ENCODE data around the gene AMZ1.

The AMZ1 gene

DNA sequence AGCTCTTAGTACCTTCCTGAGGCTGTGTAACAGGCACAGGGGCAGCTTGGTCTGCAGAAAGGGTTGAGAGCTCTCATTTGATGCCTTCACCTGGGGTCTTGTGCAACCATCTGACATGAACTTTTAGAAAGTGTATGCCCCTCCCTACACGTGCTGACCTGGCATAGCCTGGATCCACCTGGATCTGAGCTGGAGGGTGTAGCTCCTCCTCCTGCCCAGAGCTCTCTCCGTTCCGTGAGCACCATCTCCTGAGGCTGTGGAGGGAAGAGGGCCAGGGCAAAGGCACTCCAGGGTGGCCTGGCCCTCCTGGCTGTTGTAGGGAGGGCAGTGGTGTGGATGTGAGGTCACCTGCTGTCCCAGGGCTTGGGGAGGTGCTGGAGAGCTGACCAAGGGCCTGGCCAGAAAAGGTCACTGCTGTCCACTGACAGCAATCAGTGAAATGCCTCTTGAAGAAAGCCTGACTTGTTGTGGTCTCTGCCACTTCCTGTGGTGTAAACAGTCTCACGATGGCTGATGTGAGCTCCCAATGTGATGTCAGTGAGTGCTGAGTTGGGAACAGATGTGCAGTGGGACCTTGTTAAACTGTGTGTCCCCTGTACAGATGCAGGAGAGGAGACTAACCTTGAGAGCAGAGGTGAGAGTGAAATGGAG, 23.0 kb downstream of the AMZ1 start:
- peak overlapping the region; percentile 25 for H3K27ac Mint-ChIP-seq
- peaks cover 58% of the 10 kb centered on the region for H3K4me1 Mint-ChIP-seq (ENCODE audit: low read depth)
- intact Hi-C loops (cut with micrococcal nuclease): no loop called here
- no peak overlapping the region for H3K4me3 Mint-ChIP-seq
- peaks cover 31% of the 10 kb centered on the region for H3K36me3 Mint-ChIP-seq (ENCODE audit: low read depth)
- H3K9me3 Mint-ChIP-seq: no peaks in the 10 kb centered on the region
- H3K27me3 Mint-ChIP-seq: peaks cover 41% of the 10 kb centered on the region

DNA sequence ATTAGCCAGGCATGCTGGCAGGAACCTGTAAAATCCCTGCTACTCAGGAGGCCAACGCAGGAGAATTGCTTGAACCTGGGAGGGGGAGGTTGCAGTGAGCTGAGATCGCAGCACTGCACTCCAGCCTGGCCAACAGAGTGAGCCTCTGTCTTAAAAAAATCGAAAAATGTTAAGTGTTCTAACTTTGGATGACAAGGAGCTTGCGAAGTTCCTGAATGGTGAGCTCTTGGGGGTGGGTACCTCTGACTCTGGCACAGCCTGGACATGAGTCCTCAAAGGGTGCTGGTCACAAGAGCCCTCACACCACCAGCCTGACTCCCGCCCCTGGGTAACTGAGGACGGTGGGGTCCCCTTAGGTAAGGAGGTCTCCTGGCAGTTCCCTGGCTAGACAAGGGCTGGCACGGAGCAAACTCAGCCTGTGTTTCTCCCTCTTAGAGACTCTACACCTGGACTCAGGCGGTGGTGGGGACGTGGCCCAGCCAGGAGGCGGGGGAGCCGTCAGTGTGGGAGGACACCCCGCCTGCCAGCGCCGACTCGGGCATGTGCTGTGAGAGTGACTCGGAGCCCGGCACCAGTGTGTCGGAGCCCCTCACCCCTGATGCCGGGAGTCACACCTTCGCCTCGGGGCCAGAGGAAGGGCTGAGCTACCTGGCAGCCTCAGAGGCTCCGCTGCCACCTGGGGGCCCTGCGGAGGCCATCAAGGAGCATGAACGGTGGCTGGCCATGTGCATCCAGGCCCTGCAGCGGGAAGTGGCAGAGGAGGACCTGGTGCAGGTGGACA, 24.1 kb downstream of the AMZ1 start:
- H3K4me1 Mint-ChIP-seq (ENCODE audit: low read depth): peaks cover 69% of the 10 kb centered on the region
- peaks cover 49% of the 10 kb centered on the region for H3K27me3 Mint-ChIP-seq

DNA sequence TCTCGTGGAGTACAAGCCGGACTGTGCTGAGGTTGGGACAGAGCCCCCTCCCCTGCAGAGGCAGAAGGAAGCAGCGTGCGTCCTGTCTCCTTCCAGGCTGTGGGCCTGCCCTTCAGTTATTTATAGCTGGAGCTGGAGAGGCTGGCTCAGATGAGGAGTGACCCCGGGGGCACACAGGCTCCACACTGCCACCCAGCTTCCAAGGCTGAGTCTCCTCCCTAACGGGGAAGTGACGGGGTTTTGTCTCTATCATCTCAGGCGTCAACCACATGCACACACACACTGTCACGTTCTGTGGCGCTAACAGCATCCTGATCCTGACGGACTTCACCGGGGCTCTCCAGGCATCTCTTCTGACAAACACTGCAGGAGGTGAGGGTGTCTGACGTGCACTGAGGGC, 25.4 kb downstream of the AMZ1 start:
- Mint-ChIP-seq H3K9me3 (no peaks in the 10 kb centered on the region), H3K36me3 (ENCODE audit: low read depth) (peaks cover 46% of the 10 kb centered on the region), H3K27me3 (peaks cover 57% of the 10 kb centered on the region), H3K27ac (peak overlapping the region; percentile 63), H3K4me3 (no peak overlapping the region), H3K4me1 (ENCODE audit: low read depth) (peaks cover 82% of the 10 kb centered on the region)
- intact Hi-C loops (cut with micrococcal nuclease): no loop called here

More for the DNA sequence above, 24.1 kb downstream of the AMZ1 start:
- Mint-ChIP-seq H3K4me3 (no peak overlapping the region), H3K9me3 (no peaks in the 10 kb centered on the region), H3K36me3 (ENCODE audit: low read depth) (peaks cover 40% of the 10 kb centered on the region), H3K27ac (no peak overlapping the region)
- intact Hi-C loops (cut with micrococcal nuclease): no loop called here

DNA sequence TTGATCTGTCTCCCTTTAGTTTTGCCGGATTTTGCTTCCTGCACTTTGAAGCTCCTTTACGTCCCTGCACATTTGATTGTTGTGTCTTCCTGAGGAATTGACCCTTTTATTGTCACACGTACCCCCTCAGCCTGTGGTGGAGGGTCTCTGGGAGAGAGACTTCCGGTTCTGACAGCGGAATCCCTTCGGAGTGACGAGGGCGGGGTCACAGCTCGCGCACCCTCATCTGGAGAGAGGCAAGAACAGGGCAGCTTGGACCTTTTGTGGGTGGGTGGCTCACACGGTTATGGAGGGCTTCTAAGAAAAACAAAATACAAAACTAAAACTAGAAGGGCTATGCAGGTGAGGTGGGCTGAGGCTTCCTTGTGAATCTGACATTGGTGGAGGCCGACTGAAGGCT, 26.0 kb downstream of the AMZ1 start:
- intact Hi-C loops (cut with micrococcal nuclease): no loop called here
- H3K4me3 Mint-ChIP-seq: no peak overlapping the region
- peak overlapping the region; percentile 63 for H3K27ac Mint-ChIP-seq
- H3K36me3 Mint-ChIP-seq (ENCODE audit: low read depth): peaks cover 51% of the 10 kb centered on the region
- peaks cover 88% of the 10 kb centered on the region for H3K4me1 Mint-ChIP-seq (ENCODE audit: low read depth)
- no peaks in the 10 kb centered on the region for H3K9me3 Mint-ChIP-seq
- peaks cover 61% of the 10 kb centered on the region for H3K27me3 Mint-ChIP-seq

DNA sequence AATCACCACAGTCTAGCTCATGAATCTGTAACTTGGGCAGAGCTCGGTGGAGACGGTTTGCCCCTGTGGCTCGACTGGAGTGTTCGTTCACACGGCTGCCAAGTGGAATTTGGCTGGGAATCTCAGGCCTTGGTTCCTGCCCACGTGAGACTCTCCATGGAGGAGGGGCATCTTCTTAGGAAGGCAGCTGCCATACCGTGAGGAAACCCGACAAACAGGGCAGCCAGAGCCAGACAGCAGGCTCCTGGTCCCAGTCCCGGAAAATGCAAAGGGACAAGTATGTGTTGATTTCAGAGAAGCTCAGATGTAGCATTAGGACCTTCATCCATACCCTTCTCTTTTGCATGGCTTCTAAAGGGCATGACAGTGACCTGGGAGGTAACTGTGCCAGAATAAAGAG, 26.6 kb downstream of the AMZ1 start:
- Mint-ChIP-seq H3K9me3 (no peaks in the 10 kb centered on the region), H3K4me3 (no peak overlapping the region), H3K4me1 (ENCODE audit: low read depth) (peaks cover 86% of the 10 kb centered on the region), H3K27me3 (peaks cover 63% of the 10 kb centered on the region), H3K27ac (no peak overlapping the region), H3K36me3 (ENCODE audit: low read depth) (peaks cover 56% of the 10 kb centered on the region)
- intact Hi-C loops (cut with micrococcal nuclease): no loop called here

DNA sequence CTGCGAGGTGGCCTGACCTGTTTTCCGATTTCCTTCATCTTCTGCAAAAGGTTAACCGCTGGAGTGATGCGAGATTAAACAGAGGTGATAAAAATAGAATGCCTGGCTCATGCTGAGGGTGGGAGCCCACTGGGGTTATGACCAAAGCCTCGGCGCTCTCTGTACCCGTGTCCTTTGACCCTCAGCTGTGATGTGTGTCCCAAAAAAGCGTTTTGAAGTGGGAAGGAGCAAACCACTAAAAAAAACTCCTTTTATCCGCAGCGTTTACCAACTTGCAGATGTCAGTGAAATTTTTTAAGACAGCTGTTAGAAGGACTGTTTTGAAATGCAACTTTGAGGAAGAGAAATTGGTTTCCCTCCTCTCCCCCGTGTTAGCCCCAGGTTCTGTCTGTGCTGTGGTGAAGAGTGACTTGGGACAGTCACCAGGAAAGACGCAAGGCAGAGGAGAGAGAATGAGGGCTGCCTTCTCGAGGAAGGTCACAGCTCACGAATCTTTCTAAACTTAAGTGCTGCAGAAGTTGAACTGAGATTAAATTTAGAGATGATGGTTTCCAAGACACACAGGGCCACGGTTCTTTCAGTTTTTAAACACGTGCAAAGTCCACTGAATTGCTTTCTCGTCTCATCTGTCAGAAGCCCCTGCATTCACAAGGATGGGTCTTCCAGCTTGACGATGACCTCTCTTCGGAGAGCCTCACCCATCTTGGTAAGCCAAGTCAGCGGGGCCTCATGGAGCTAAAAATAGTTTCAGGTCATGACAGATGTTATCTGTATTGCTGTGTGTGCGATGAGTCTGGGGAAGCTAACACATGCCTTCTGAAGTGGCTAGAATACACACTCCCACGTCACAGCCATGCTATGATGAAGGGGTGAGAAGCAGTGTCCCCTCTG, 27.6 kb downstream of the AMZ1 start:
- Mint-ChIP-seq H3K27ac (peak overlapping the region; percentile 64), H3K36me3 (ENCODE audit: low read depth) (peaks cover 64% of the 10 kb centered on the region), H3K27me3 (peaks cover 56% of the 10 kb centered on the region)

DNA sequence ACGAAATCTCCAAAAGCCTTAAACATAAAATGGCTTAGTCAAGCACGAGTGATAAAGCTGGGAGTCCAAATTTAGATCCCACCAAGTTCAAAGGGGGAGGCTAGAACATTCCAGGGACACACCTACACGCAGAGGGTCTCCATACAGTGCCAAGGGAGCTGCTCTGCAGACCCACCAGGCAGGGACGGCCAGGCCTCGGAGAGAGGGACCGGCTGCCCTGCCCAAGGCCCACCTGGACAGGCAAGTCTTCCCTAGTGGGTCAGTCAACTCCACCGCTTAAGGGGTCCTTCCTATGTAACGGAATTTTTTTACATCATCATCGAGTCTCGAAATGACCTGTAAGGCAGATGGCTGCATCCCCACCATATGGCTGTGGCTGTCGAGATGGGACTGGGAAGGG, 28.5 kb downstream of the AMZ1 start:
- Mint-ChIP-seq H3K9me3 (no peaks in the 10 kb centered on the region), H3K27me3 (peaks cover 49% of the 10 kb centered on the region), H3K36me3 (ENCODE audit: low read depth) (peaks cover 64% of the 10 kb centered on the region), H3K27ac (peak overlapping the region; percentile 64), H3K4me3 (peak overlapping the region; percentile 50), H3K4me1 (ENCODE audit: low read depth) (peaks cover 77% of the 10 kb centered on the region)
- intact Hi-C loops (cut with micrococcal nuclease): no loop called here

More for the DNA sequence above, 27.6 kb downstream of the AMZ1 start:
- H3K9me3 Mint-ChIP-seq: no peaks in the 10 kb centered on the region
- intact Hi-C loops (cut with micrococcal nuclease): no loop called here
- peaks cover 77% of the 10 kb centered on the region for H3K4me1 Mint-ChIP-seq (ENCODE audit: low read depth)
- H3K4me3 Mint-ChIP-seq: peak overlapping the region; percentile 11

DNA sequence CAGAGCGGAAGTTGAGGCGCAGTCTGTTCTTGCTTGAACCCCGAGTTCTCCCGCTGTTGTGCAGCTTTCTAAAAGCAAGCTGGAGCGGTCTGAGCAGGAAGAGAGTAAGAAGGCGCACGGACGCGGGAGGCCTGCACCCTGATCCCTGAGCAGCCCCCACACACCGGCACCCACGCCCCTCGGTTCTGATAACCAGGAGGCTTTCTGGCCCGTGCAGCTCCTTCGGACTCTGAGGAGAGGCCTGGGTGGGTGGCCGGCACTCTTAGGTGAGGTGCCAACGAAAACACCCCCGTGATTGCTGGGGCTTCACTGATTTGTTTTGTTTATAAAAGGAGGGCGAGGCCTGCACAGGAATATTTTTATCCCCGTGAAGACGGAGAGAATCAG, 28.9 kb downstream of the AMZ1 start:
- Mint-ChIP-seq H3K4me1 (ENCODE audit: low read depth) (peaks cover 76% of the 10 kb centered on the region), H3K27me3 (peaks cover 48% of the 10 kb centered on the region), H3K27ac (peak overlapping the region; percentile 64), H3K36me3 (ENCODE audit: low read depth) (peaks cover 66% of the 10 kb centered on the region), H3K4me3 (peak overlapping the region; percentile 50), H3K9me3 (no peaks in the 10 kb centered on the region)
- intact Hi-C loops (cut with micrococcal nuclease): no loop called here

DNA sequence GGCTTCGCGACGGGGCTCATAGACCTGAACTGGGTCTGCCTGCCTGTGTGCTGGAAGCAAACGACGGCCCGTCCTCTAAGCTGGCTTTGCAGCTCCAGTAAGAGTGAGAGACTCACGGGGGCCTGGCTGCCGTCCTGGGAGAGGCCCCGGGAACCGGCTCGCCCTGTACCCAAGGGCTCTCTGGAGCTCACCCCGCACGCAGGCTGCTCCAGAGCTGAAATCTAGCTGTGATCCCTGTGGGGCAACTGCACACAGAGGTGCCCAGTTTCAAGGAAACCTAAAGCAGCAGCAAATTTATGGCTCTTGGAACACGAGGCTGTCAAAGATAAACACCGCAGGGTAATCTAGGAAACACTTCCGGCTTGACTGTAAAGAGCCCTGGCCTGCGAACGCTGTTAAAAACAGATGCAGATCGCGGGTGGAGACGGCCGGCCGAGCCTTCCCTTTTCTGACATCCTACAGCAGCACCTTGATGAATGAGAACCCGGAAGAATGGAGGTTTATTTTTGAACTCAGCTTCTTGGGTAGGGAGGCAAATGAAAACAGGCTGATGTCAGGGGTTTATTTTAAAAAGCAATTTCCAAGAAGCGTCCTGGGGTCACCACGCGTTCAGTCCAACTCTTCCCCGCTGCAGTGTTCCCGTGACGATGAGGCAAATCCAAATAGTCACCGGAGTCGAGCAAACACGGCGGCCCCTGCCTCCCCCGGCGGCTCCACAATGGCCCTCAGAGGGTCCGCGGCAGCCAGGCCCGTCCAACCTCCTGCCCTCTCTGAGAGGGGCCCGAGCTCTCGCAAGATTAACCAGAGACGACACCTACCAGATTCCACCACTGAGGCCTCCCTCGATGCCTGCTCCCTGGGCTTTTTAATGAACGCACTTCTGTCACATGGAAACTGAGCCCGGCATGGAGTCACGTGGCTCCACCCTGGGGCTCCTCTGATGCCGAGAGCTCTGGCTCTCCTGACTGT, 29.6 kb downstream of the AMZ1 start:
- Mint-ChIP-seq H3K27ac (peak overlapping the region; percentile 64), H3K36me3 (ENCODE audit: low read depth) (peaks cover 66% of the 10 kb centered on the region), H3K9me3 (no peaks in the 10 kb centered on the region), H3K4me3 (no peak overlapping the region), H3K4me1 (ENCODE audit: low read depth) (peaks cover 69% of the 10 kb centered on the region), H3K27me3 (peaks cover 41% of the 10 kb centered on the region)
- intact Hi-C loops (cut with micrococcal nuclease): no loop called here

DNA sequence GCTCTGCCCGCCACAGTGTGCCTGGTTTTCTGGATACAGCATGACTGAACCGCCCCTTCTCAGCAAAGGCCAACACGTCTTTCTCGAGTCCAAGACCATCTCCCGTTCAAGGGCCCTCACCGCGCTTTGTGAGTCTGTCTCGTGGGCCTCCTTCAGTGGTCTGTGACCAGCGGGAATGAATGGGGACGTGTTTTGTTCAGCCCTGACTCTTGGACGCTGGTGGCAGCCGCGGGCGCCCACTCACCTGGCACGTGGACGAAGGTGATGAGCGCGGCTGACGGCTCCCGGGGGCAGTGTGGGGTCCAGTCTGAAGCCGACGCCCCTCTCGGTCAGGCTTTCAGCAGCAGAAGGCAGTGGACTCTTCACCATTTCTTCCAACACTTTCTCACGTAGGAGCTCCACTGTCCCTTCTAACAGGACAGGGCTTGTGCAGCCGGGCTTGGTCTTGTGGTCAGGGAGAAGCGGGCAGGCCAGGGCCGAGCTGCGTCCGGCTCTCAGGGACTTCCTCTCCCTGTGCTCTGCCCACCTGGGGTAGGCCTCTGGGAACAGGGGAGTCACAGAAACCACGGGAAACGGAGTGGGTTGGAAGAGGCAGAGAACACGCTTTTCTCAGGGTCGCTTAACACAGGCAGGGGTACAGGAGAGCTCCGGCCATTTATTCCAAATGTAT, 30.4 kb downstream of the AMZ1 start:
- Mint-ChIP-seq H3K4me1 (ENCODE audit: low read depth) (peaks cover 64% of the 10 kb centered on the region), H3K27me3 (peaks cover 38% of the 10 kb centered on the region), H3K9me3 (no peaks in the 10 kb centered on the region), H3K4me3 (no peak overlapping the region), H3K36me3 (ENCODE audit: low read depth) (peaks cover 73% of the 10 kb centered on the region), H3K27ac (no peak overlapping the region)
- intact Hi-C loops (cut with micrococcal nuclease): no loop called here

DNA sequence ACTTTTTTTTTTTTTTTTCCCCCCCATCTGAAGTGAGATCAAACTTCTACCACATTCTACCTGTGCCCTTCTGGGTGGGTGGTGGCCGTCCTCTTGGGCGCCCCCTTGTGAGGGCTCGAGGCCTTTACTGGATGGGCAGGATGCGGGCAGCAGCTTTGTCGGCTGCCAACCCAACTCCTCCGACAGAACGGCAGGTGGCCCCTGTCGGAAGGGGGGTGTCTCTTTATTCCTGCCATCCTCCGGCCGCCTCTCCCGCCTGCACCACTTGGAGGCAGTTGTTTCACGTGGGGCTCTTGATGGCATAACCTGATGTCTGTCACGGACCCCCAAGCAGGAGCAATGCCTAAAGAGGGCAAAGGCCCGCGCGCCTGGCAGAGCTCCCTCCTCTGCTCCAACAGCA, 31.0 kb downstream of the AMZ1 start:
- peaks cover 73% of the 10 kb centered on the region for H3K36me3 Mint-ChIP-seq (ENCODE audit: low read depth)
- peaks cover 33% of the 10 kb centered on the region for H3K27me3 Mint-ChIP-seq
- H3K4me1 Mint-ChIP-seq (ENCODE audit: low read depth): peaks cover 58% of the 10 kb centered on the region
- H3K4me3 Mint-ChIP-seq: no peak overlapping the region
- H3K27ac Mint-ChIP-seq: no peak overlapping the region
- no peaks in the 10 kb centered on the region for H3K9me3 Mint-ChIP-seq
- intact Hi-C loops (cut with micrococcal nuclease): no loop called here

DNA sequence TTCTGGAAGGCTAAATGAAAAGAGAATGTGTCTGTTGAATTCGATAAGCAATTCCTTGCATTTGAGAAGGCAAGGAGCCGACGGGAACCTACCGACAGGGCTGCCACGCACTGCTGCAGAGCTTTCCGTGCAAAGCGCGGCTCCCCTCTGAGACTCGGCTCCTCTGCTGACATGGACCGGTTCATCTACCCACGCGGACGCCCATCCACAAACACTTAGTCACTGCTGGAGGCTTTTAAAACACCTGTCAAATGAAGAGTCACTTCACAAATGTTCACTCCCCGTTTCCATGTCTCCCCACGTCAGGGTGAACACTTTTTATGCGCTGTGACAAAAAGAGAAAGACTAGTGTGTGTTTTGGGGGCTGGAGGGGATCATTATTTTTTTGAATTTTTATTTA, 32.0 kb downstream of the AMZ1 start:
- Mint-ChIP-seq H3K4me1 (ENCODE audit: low read depth) (peaks cover 48% of the 10 kb centered on the region), H3K4me3 (no peak overlapping the region), H3K36me3 (ENCODE audit: low read depth) (peaks cover 71% of the 10 kb centered on the region), H3K9me3 (no peaks in the 10 kb centered on the region), H3K27me3 (peaks cover 30% of the 10 kb centered on the region), H3K27ac (no peak overlapping the region)
- intact Hi-C loops (cut with micrococcal nuclease): loop anchor here (10.0 kb wide), 1 partner anchor 105 kb away; no protein-coding TSS in a partner anchor
